ENCODE results near the gene DGKQ. TPM values are rescaled to one million over a fixed set of nuclear protein-coding genes. Genes with fewer than 3 reads are reported as not detected.
A peak's percentile ranks its signal among the peaks of the same experiment; 100 is the strongest.

Gene DGKQ
- total and polyA plus RNA-seq, 2 of the 13 experiments (the other 11 are each of a cell fraction or from before 2014, with no cell fraction given) = 4.5 to 7.2 TPM

- TF ChIP-seq ZBTB2 (CRISPR knock-in tag; IDR thresholded peaks at IDR 0.05; ENCODE audit: low read depth) (no peak), ZHX1 (CRISPR knock-in tag; IDR thresholded peaks at IDR 0.05; ENCODE audit: low read depth) (no peak), CCAR2 (optimal IDR thresholded peaks at IDR 0.05; ENCODE audit: low read depth, low read length) (no peak), PRDM15 (CRISPR knock-in tag; IDR thresholded peaks at IDR 0.05) (no peak), ATM (IDR thresholded peaks at IDR 0.05; ENCODE audit: borderline replicate concordance) (no peak), TGIF2 (CRISPR knock-in tag; IDR thresholded peaks at IDR 0.05) (no peak), MIER2 (CRISPR knock-in tag; IDR thresholded peaks at IDR 0.05) (no peak), UBTF (CRISPR knock-in tag; IDR thresholded peaks at IDR 0.05) (peak; percentile 52; the same call in 1 of the 2 replicates), AGO1 (IDR thresholded peaks at IDR 0.05; ENCODE audit: low read depth, low read length, poor library complexity, severe bottlenecking) (no peak), XRCC5 (optimal IDR thresholded peaks at IDR 0.05; ENCODE audit: low read length) (no peak), ZNF562 (CRISPR knock-in tag; IDR thresholded peaks at IDR 0.05; ENCODE audit: borderline replicate concordance) (no peak), ZNF367 (CRISPR knock-in tag; IDR thresholded peaks at IDR 0.05; ENCODE audit: borderline replicate concordance) (no peak), ZNF75D (CRISPR knock-in tag; IDR thresholded peaks at IDR 0.05; ENCODE audit: borderline replicate concordance) (no peak), SRSF4 (IDR thresholded peaks at IDR 0.05; ENCODE audit: low read depth, low read length, poor library complexity, severe bottlenecking) (no peak), PAX8 (CRISPR knock-in tag; IDR thresholded peaks at IDR 0.05; ENCODE audit: borderline replicate concordance) (no peak), RORA (CRISPR knock-in tag; IDR thresholded peaks at IDR 0.05) (no peak), ZNF451 (CRISPR knock-in tag; IDR thresholded peaks at IDR 0.05) (no peak), ZNF567 (CRISPR knock-in tag; IDR thresholded peaks at IDR 0.05; ENCODE audit: borderline replicate concordance) (no peak), ZNF577 (CRISPR knock-in tag; IDR thresholded peaks at IDR 0.05; ENCODE audit: borderline replicate concordance, low read depth) (no peak)
These were observed 531 bp downstream of the DGKQ start (continued) for GRCh38 chr4:972651-973424.
